COR-L47 (cell line): ENCODE data around the gene FYB1.

ENCODE experiments used
- DNase-seq: peaks from one replicate; lab custom pipeline; 2025; lab: John Stamatoyannopoulos, UW

Gene FYB1

DNA sequence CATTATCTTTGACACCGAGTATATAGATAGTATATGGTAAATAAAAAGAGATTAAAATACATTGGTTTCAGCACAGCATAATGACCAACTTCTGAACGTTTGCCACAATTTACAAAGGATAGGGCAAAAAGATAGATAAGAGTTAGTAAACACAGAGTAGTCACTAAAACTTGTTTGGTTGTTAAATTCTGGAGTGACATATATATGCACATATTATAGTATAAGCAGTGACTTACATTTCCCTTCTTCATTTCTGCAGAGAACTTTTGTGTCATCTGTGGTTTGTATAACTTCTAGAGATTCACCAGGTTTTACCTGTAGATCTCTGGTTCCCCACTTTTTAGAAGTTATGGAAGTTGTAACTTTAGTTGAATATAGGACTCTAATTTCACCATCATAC lies 100.7 kb downstream of the FYB1 start:
- DNase-seq = no peak

GRCh38 chr5:39117401-39117800 lies 102.0 kb downstream of the FYB1 start:
- no peak for DNase-seq

GRCh38 chr5:39116344-39117170 lies 102.8 kb downstream of the FYB1 start:
- DNase-seq = no peak

DNA sequence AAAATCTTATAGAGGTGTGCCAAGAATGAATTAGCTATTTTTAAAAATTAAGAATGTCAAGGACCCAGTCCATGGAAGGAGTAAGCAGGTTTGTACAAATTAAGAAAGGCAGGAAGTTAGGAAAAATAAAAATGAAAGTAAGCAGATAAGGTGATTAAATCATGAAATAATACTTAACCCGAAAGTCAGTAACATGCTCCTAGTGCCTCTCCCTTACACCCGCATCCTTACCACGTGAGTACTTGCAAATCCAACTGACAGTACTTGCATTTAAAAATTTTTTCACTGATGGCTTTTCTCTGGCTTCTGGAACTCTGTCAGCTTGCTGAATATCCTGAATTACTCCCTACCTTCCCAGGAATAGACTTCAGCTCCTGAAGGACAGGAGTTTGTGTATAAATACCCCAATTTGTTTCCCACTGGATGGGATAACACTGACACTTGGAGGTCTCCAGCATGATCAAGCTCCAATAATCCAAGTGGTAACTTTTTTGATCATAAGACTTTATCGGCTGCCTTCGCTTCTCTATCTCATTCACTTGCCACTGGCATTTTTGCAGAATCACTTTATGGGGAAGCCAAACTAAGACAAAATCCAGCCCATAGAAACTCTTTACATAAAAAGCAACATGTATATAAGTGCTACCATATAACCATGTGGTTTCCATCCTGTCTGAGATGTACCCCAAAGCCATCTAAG lies 103.6 kb downstream of the FYB1 start:
- DNase-seq = no peak

DNA sequence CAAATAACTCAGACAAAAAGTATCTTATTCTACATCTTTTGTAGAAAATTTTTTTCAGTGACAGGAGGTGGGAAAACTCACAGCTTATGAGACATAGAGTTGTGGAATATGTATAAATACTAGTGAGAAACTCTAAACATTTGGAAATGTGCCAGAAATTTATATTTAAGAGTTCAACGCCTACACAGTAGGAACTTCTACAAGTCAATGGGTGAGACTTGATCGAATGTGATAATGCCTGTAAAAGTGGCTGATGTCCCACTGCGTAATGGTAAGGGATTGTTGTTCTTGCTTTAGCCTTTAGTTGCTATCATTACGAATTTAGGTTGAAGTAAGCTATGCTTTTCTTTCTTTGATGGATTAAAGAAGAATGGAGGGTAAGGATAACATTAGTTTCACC lies 105.2 kb downstream of the FYB1 start:
- no peak for DNase-seq

DNA sequence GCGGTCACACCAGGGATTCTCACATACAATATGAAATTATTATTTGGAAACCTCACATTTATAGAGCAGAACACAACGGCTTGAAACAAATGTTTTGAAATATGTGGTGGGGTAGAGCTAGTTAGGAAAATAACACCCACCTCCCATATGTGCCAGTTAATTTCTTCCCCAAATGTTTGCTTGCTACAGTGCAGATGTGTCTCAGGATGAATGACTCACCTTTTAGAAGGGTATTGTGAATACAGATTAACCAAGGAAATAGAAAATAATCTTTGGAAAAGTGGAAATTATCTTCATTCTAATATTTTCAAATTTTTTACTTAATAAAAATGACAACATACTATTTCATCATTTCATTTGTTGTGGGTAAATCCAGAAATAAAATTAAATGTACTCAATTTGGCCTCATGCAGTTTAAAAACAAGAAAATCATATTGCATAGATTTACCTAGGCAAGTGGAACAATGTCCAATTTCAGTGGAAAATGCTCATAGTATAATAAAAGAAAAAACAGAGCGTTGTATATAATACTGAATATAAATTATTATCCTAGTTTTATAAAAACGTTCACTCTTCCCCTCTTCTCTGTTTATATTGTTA lies 105.9 kb downstream of the FYB1 start:
- no peak for DNase-seq

DNA sequence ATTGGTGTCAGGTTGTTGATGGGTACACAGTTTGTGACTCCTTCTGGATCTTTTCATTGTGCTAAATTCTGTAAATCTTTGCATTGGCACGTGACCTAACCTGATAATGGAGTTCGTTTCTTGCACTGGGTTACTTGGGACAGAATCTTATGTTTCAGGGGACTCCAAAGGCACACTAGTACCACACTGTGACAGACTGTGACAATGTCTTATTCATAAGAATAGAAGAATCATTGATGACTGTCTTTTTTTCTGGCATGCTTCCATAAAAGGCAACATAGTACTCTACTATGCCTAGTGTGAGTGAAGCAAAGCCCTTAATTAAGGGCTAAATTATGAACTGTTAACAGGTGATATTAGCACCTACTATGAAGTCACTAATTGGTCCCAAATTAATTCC lies 109.8 kb downstream of the FYB1 start:
- no peak for DNase-seq

DNA sequence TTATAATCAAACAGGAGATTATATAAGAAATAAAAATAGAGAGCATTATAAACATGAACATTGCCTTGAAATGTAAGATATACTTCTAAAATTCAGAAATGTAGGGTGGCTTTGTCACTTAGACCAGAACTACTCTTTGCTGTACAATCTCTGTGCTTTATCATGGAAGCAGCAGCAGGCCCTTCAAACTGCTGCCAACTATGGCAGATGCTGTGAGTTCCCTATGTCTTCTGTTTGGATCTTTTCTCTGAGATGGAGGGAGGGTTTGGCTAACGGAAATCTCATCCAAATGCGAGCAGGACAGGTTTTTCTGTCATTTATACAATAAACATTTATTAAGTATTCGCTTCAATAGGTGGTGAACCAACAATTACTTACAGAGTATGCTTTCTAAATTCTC lies 110.4 kb downstream of the FYB1 start:
- no peak for DNase-seq

DNA sequence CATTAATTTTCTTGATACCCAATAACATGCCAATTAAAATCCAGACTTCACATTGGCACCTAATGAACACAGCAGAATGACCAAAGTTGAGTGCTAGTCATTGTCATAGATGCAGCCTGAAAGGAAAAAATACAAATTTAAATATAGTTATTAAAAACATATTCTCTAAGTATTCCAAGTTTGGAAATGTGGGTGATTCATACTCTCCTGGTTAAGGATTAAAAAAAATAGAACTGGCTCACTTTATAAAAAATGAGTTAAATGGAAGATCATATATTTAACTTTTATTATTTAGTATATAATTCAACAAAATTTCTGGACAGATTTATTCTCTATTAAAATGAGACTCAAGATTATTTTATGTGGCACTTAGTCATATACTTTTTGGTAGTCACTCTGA lies 112.0 kb downstream of the FYB1 start:
- DNase-seq = no peak

DNA sequence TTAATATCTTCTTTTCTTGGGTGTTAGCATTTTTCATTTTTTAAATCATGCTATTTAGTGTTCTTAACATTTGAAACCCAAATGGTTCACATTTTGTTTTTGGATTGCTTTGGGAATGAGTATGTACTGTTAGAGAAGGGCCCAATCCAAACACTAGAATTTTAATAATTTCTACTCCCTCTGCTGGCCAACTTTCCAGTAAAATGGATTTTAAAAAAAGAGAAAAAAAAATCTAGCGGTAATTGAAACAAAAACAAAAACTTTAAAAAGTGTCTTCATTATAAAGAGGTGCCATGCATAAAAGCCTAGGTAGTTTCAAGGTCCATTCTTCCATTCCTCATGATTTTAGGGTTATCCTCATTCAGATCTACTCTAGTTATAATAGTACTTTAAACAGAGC lies 113.0 kb downstream of the FYB1 start:
- no peak for DNase-seq

DNA sequence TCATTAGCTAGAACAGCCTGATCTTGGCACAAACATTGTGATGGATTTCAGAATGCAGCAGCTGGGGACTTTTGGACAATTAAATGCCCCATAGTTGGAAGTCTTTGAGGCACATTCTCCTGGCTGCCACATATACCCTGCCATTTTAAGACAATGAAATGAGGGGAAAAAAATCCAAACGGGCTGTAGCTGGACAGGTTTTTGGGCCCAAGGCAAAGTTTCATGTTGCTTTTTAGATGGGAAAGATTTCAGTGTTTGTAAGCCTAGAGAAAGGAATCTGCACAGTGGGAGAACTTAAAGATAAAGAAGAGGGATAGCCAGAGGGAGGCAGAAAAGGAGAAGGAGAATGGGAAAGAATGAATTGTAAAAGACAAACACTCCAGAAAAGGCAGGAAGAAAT lies 115.1 kb downstream of the FYB1 start:
- DNase-seq = no peak

DNA sequence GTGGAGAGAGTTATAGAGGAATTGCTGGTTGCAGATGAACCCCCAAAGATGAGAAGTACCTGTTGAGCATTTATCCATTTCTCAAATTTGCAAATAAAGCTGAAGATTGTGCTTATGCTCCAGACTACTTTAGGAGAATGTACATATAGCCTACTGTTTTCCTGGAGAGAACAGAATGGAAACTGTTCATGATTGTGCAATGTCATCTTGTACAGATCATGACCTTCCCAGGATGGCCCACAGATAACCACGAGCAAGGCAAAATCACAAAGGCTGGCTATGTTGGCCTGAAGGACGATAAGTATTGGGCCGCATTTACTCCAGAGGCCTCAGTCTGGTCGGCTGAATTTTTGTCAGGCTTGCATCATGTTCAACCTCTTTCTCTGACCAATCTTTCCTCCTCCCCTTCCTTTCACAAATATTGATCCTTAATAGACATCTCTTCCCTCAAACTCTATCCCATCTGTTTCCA lies 116.6 kb downstream of the FYB1 start:
- no peak for DNase-seq

- DNase-seq = no peak
Measured at GRCh38 chr5:39100851-39101396, 118.4 kb downstream of the FYB1 start.

DNA sequence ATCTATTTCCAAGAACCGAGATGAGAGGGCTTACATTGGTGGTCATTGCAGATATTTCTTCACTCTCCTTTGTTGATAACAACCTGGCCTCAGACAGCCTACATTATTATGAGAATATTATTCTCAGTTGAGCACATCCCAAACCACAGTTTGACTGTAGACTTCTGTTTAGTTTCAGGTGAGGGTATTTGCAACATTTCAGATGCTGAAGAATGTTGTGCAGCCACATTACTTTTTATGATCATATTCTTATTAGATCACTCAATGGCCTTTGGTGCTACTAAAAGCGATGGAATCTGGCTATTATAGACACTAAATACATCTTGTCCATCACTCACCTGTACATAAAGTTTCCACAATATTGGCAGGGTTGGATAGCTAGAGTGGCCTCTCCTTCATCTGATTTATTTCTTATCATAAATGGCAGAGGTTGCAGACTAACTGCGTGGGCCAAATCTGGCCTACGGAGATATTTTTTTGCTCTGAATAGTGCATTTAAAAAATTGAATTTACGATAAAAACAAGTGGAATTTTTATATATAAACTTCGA lies 119.0 kb downstream of the FYB1 start:
- no peak for DNase-seq

DNA sequence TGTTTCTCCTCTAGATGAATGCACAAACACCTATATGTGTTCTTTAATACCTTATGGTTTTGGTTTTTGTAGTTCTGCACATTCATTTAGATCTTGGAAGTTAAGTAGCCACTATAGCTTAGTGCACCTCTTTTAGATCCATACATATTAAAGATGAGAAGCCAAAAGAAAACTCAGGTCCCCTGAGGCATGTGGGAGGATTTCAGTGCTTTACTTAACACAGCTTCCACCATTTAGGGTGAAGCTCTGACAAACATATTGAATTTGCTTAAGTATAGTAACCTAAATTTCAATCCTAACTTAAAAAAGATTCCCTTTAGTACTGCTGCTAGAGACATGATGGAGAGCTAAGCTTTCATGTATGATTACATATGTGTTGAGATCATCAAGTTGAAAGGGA lies 119.5 kb downstream of the FYB1 start:
- no peak for DNase-seq

- no peak for DNase-seq
Measured at GRCh38 chr5:39093352-39093751, 126.0 kb downstream of the FYB1 start.

DNA sequence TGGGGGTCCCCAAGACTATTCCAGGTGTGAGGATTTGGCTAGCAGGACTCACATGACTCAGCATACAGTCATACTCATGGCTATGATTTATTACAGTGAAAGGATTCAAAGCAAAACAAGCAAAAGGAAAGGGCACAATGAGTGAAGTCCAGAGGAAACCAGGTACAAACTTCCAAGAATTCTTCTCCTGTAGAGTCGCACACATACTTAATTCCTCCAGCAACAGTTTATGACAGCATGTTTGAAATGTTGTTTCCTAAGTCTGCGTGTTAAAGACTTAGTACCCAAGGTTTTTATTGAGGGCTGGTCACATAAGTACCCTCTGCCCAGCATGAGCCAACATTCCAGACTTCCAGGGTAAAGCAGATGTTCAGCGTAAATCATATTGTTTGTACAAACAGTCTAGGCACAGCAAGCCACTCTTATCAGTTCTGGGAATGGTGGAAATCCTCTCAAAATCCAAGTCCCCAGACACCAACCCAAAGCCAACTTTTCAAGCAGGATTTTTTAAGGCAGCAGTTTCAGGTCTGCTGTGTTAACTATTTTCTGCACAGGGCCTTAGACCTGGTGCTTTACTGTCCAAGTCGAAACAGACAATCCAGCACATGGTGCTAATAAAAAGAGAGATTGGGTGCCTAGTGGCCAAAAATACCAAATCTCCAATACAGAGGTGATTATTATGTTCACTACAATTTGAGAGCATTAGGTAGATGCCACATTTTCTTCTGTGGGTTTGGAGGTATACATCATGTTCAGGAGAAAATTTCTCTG lies 126.6 kb downstream of the FYB1 start:
- DNase-seq = no peak

DNA sequence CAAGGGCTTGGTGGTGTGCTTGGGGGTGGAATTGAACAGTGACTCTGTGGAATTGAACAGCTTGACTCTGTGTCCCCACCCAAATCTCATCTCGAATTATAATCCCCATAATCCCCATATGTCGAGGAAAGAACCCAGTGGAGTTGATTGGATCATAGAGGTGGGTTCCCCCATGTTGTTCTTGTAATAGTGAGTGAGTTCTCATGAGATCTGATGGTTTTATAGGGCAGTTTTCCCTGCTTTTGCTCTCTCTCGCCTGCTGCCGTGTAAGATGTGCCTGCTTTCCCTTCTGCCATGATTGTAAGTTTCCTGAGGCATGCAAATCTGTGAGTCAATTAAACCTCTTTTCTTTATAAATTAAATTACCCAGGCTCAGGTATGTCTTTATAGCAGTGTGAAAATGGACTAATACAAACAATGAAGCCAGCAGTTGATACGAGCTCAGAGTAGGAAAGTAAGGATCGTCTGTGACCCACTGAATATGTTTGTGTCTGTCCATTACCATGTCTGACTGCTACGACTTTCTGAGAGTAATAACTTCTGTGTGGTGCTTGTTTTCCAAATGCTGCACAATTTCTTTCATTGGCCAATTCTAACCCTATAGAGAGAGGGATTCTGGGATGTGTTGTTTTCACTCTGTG lies 127.3 kb downstream of the FYB1 start:
- DNase-seq = no peak

DNA sequence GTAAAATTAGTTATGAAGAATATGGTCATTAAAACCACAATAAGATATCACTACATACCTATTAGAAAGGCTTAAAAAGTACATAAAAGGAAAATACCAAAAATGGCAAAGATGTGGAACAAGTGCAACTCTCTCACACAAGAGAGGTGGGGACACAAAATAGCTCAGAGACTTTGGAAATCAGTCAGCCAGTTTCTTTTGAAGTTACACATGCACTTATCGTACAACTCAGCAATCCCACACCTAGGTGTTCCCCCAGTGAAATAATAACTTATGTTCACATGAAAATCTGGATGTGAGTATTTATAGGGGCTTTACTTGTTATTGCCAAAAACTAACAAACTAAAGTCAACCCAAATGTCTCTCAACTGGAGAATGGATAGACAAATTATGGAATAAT lies 135.4 kb downstream of the FYB1 start:
- DNase-seq = no peak

GRCh38 chr5:39082995-39083394 lies 136.4 kb downstream of the FYB1 start:
- DNase-seq = no peak

- DNase-seq = no peak
Measured at GRCh38 chr5:39080597-39081204, 138.7 kb downstream of the FYB1 start.
